ENCODE measurements around the gene SNRPA. TPM values are rescaled to one million over a fixed set of nuclear protein-coding genes. Genes with fewer than 3 reads are reported as not detected.

SNRPA gene
- total and polyA plus RNA-seq, 9 donors, result 48.9 to 83.9 (median 72.4) TPM

DNA sequence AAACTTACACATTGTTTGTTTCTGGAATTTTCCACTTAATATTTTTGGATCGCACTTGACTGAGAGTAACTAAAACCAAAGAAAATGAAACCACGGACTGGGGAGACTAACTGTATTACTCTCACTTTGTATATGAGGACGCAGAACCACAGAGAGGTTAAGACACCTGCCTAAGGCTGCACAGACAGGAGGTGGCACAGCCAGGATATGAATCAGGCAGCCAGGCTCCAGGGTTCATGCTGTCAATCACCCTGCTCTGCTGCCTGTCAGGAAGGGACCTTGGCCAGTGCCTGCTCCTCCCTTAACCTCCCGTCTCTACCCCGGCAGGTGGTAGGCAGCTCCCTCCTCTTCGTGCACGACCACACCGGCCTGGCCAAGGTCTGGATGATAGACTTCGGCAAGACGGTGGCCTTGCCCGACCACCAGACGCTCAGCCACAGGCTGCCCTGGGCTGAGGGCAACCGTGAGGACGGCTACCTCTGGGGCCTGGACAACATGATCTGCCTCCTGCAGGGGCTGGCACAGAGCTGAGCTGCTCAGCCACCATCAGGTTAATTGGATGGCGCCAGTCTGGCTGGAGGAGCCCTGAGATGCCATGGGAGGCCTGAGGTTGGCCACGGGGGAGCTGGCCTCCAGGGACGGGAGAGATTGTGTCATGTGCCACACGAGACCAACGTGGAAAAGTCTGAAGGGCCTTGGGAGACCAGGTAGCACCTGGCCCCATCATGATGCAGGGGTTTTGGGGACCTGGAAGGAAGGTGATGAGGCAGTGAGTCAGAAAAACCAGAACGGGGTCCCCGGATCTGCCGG is 11.8 kb upstream of the SNRPA start:
- Histone ChIP-seq H3K27me3 (no peaks in the 10 kb centered on the region), H3K4me3 (no peak overlapping the region), H3K36me3 (no peaks in the 10 kb centered on the region), H3K9me3 (no peaks in the 10 kb centered on the region), H3K4me1 (ENCODE audit: insufficient read depth) (peaks cover 4% of the 10 kb centered on the region), H3K27ac (no peak overlapping the region)
- intact Hi-C loops (cut with DNase I), result no loop called here
- DNase-seq, result no peak
- TF ChIP-seq EP300 (IDR thresholded peaks at IDR 0.05), result no peak
- no peak for TF ChIP-seq POLR2A (IDR thresholded peaks at IDR 0.05)
- TF ChIP-seq, protein P1, sequence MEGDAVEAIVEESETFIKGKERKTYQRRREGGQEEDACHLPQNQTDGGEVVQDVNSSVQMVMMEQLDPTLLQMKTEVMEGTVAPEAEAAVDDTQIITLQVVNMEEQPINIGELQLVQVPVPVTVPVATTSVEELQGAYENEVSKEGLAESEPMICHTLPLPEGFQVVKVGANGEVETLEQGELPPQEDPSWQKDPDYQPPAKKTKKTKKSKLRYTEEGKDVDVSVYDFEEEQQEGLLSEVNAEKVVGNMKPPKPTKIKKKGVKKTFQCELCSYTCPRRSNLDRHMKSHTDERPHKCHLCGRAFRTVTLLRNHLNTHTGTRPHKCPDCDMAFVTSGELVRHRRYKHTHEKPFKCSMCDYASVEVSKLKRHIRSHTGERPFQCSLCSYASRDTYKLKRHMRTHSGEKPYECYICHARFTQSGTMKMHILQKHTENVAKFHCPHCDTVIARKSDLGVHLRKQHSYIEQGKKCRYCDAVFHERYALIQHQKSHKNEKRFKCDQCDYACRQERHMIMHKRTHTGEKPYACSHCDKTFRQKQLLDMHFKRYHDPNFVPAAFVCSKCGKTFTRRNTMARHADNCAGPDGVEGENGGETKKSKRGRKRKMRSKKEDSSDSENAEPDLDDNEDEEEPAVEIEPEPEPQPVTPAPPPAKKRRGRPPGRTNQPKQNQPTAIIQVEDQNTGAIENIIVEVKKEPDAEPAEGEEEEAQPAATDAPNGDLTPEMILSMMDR (IDR thresholded peaks at IDR 0.05), result no peak
- 72 to 85% (median 79%) methylated on average over 22 of the region's 22 CpGs for WGBS, 3 donors

DNA sequence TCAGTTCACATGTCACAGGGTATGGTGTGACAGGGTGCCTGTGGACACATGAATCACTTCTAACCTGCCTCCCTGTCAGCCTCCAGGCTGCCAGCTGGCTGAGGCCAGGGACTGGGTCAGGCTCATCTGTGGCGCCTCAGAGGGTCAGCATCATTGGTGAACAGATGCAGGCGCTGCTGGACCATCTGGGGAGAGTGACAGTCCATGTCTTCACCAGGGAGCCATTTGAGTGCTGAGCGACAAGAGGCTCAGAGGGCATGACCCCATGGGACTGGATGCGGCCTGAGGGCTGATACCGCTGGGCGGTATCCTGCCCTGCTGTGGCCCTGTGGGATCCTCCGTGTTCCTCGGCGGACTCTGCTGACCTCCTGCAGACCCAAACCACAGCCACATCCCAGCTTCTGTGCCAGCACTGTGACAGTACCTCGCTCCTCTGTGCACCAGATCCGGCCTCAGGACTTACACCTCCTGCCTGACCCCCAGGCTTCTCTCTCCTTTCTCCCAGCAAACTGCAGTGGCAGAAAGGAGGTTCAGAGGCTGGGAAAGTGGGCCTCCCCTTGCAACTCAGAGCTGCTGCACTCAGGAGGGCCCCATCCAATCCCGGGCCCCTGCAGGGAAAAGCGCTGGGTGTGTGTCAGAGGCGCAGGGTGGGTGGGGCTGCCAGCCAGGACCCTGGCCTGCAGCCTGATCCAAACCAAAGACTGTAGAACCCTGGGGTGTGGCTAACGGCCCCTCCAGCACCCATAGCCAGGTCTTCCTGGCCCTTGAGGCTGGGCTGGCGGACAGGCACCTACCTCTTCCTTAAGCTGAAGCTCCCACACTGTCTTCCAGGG is 10.9 kb upstream of the SNRPA start:
- Histone ChIP-seq H3K27ac (no peak overlapping the region), H3K27me3 (no peaks in the 10 kb centered on the region), H3K4me3 (no peak overlapping the region), H3K36me3 (no peaks in the 10 kb centered on the region), H3K4me1 (ENCODE audit: insufficient read depth) (peaks cover 4% of the 10 kb centered on the region), H3K9me3 (no peaks in the 10 kb centered on the region)
- no peak for DNase-seq
- 74 to 81% (median 76%) methylated on average over 16 of the region's 16 CpGs for WGBS, 3 donors
- TF ChIP-seq, protein P1 (IDR thresholded peaks at IDR 0.05), result no peak
- TF ChIP-seq POLR2A (IDR thresholded peaks at IDR 0.05) (no peak), EP300 (IDR thresholded peaks at IDR 0.05) (no peak)
- intact Hi-C loops (cut with DNase I), result no loop called here

DNA sequence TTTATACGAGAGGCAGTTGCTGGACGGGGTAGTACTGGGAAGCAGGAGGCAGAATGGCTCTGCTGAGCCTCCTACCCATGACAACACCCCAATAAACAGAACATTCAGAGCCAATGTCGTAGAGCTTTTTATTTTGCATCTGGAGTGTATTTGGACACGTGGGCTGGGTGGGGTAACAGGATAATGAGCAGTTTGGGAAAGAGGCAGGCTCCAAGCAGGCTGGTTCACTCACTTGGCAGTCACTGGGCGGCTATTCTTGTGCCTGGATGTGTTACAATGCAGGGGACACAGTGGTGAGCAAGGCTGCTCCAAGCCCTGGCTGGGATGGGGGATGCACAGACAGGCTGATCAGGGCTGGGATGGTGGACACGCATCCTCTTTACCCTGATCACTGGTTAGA is 10.3 kb upstream of the SNRPA start:
- TF ChIP-seq, protein P1 (IDR thresholded peaks at IDR 0.05), result no peak
- TF ChIP-seq EP300 (IDR thresholded peaks at IDR 0.05) (no peak), POLR2A (IDR thresholded peaks at IDR 0.05) (no peak)
- H3K4me3 ChIP-seq, result no peak overlapping the region

DNA sequence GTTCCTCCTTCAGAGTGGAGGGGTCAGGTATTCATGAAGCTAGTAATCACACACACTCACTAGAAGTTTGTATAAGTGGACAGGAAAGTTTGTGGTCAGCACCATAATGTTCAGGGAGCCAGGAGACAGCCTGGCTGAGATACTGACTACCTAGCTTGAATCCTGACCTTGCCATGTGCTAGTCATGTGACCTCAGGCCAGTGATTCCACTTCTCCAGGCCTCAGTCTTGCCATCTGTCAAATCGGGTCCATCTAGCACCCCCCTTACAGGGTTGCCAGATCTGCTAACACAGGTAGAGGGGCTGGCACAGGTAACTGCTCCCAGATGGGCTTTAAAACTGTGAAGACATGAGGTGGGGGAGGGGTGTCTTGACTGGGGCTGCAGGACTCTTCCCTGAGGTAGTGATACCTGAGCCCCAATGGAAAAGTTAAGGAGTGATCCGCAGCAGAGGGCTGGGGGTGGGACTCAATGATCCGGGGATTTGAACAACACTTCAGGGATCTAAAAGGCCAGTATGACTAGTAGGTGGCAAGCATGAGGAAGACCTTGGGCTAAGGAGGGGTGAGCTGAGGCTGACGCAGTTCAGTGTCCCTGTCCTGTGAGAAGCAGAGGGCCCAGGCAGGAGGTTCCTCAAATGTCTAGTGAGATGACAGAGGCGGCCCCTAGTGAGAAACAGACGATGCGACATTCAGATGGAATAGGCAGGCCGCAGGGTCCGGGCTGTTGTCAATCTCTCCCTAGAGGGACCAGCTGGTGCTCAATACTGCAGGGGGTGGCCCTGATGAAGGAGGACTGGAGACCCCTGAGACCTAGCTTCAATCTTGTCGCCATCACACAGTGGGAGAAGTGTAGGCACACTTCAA is 9.2 kb upstream of the SNRPA start:
- 74 to 83% (median 77%) methylated on average over 10 of the region's 10 CpGs for WGBS, 3 donors
- DNase-seq, result no peak
- intact Hi-C loops (cut with DNase I), result no loop called here
- TF ChIP-seq, protein P1 (IDR thresholded peaks at IDR 0.05), result no peak
- TF ChIP-seq EP300 (IDR thresholded peaks at IDR 0.05) (no peak), POLR2A (IDR thresholded peaks at IDR 0.05) (no peak)
- Histone ChIP-seq H3K4me1 (ENCODE audit: insufficient read depth) (peaks cover 4% of the 10 kb centered on the region), H3K36me3 (no peaks in the 10 kb centered on the region), H3K27me3 (no peaks in the 10 kb centered on the region), H3K4me3 (no peak overlapping the region), H3K27ac (no peak overlapping the region), H3K9me3 (no peaks in the 10 kb centered on the region)

More for the DNA sequence above, 10.3 kb upstream of the SNRPA start:
- H3K27me3 ChIP-seq, result no peaks in the 10 kb centered on the region
- no peaks in the 10 kb centered on the region for H3K36me3 ChIP-seq
- peak in 1 of 5 donors; percentile 58 for DNase-seq
- no peaks in the 10 kb centered on the region for H3K9me3 ChIP-seq
- H3K27ac ChIP-seq, result no peak overlapping the region
- WGBS, 3 donors, result 40 to 44% (median 40%) methylated on average over 6 of the region's 6 CpGs
- H3K4me1 ChIP-seq (ENCODE audit: insufficient read depth), result peaks cover 4% of the 10 kb centered on the region
- intact Hi-C loops (cut with DNase I), result no loop called here

All from ovary (tissue), 9 donors.